ENCODE measurements around the gene RRAGD.

The RRAGD gene

GRCh38 chr6:89348372-89348771 is 63.7 kb downstream of the RRAGD start:
- H3K4ac ChIP-seq (ENCODE audit: low read depth in 1 of 2, low read length in 2 of 2): no peak overlapping the region
- H3K27me3 ChIP-seq (ENCODE audit: control insufficient read depth in 1 of 2, insufficient read depth in 1 of 2, low read length in 2 of 2): no peaks in the 10 kb centered on the region
- no peak overlapping the region for H3K18ac ChIP-seq (ENCODE audit: low read depth in 1 of 2, low read length in 2 of 2)
- no peak overlapping the region for H3K9ac ChIP-seq (ENCODE audit: low read length)
- no CpG with 5 or more reads among the region's 1 CpG for WGBS
- no peak overlapping the region for H3K23ac ChIP-seq (ENCODE audit: low read length in 2 of 2)
- no peak overlapping the region for H2AFZ ChIP-seq (ENCODE audit: low read depth, low read length)
- no peak overlapping the region for H3K4me3 ChIP-seq (ENCODE audit: insufficient read depth in 1 of 2, low read depth in 1 of 2, low read length in 2 of 2)
- H3K79me1 ChIP-seq (replicated peaks; ENCODE audit: low read length, poor library complexity, severe bottlenecking): peaks cover 13% of the 10 kb centered on the region
- no peak overlapping the region for H2BK5ac ChIP-seq (ENCODE audit: low read depth, low read length, poor library complexity, severe bottlenecking)
- H2BK15ac ChIP-seq (ENCODE audit: low read depth, poor library complexity, severe bottlenecking): no peak overlapping the region
- H2BK120ac ChIP-seq (ENCODE audit: low read depth, low read length): no peak overlapping the region
- H3K27ac ChIP-seq (ENCODE audit: low read length, poor library complexity, severe bottlenecking): no peak overlapping the region
- H4K8ac ChIP-seq (ENCODE audit: low read length): no peak overlapping the region
- peaks cover 0 to 2% of the 10 kb centered on the region in 2 experiments for H3K36me3 ChIP-seq (ENCODE audit: control insufficient read depth in 1 of 2, insufficient read depth in 2 of 2, low read depth in 1 of 2, low read length in 2 of 2)
- H3K9me3 ChIP-seq (ENCODE audit: control insufficient read depth, low read length): no peaks in the 10 kb centered on the region
- no peak overlapping the region for H3K4me2 ChIP-seq (ENCODE audit: low read length, poor library complexity, severe bottlenecking)
- DNase-seq: no peak
- no peak overlapping the region for H2AK5ac ChIP-seq (ENCODE audit: low read length, severe bottlenecking)
- peaks cover 18% of the 10 kb centered on the region for H3K4me1 ChIP-seq (ENCODE audit: control insufficient read depth, insufficient read depth, low read depth, low read length)
- no peak overlapping the region for H2BK12ac ChIP-seq (ENCODE audit: low read length in 2 of 2)
- H4K91ac ChIP-seq (ENCODE audit: low read length): no peak overlapping the region
- H3K14ac ChIP-seq (ENCODE audit: low read length in 2 of 2): no peak overlapping the region

- peak overlapping the region; percentile 38 for H2AK5ac ChIP-seq (ENCODE audit: low read length, severe bottlenecking)
- no peak overlapping the region for H4K91ac ChIP-seq (ENCODE audit: low read length)
- H2BK5ac ChIP-seq (ENCODE audit: low read depth, low read length, poor library complexity, severe bottlenecking): no peak overlapping the region
- WGBS: 91% methylated on average over 2 of the region's 2 CpGs
- H3K4me3 ChIP-seq (ENCODE audit: insufficient read depth in 1 of 2, low read depth in 1 of 2, low read length in 2 of 2): no peak overlapping the region
- H3K9me3 ChIP-seq (ENCODE audit: control insufficient read depth, low read length): no peaks in the 10 kb centered on the region
- no peak overlapping the region for H2BK12ac ChIP-seq (ENCODE audit: low read length in 2 of 2)
- no peak overlapping the region for H3K18ac ChIP-seq (ENCODE audit: low read depth in 1 of 2, low read length in 2 of 2)
- H2BK120ac ChIP-seq (ENCODE audit: low read depth, low read length): no peak overlapping the region
- no peak overlapping the region for H3K4me2 ChIP-seq (ENCODE audit: low read length, poor library complexity, severe bottlenecking)
- no peaks in the 10 kb centered on the region for H3K27me3 ChIP-seq (ENCODE audit: control insufficient read depth in 1 of 2, insufficient read depth in 1 of 2, low read length in 2 of 2)
- DNase-seq: no peak
- no peak overlapping the region for H3K23ac ChIP-seq (ENCODE audit: low read length in 2 of 2)
- peaks cover 15% of the 10 kb centered on the region for H3K4me1 ChIP-seq (ENCODE audit: control insufficient read depth, insufficient read depth, low read depth, low read length)
- H2AFZ ChIP-seq (ENCODE audit: low read depth, low read length): no peak overlapping the region
- H3K27ac ChIP-seq (ENCODE audit: low read length, poor library complexity, severe bottlenecking): no peak overlapping the region
- H4K8ac ChIP-seq (ENCODE audit: low read length): no peak overlapping the region
- peaks cover 0 to 2% of the 10 kb centered on the region in 2 experiments for H3K36me3 ChIP-seq (ENCODE audit: control insufficient read depth in 1 of 2, insufficient read depth in 2 of 2, low read depth in 1 of 2, low read length in 2 of 2)
- H3K4ac ChIP-seq (ENCODE audit: low read depth in 1 of 2, low read length in 2 of 2): no peak overlapping the region
- no peak overlapping the region for H3K9ac ChIP-seq (ENCODE audit: low read length)
- no peak overlapping the region for H3K14ac ChIP-seq (ENCODE audit: low read length in 2 of 2)
- H3K79me1 ChIP-seq (replicated peaks; ENCODE audit: low read length, poor library complexity, severe bottlenecking): peaks cover 13% of the 10 kb centered on the region
- no peak overlapping the region for H2BK15ac ChIP-seq (ENCODE audit: low read depth, poor library complexity, severe bottlenecking)
Observed at GRCh38 chr6:89347825-89348224, 64.2 kb downstream of the RRAGD start.

DNA sequence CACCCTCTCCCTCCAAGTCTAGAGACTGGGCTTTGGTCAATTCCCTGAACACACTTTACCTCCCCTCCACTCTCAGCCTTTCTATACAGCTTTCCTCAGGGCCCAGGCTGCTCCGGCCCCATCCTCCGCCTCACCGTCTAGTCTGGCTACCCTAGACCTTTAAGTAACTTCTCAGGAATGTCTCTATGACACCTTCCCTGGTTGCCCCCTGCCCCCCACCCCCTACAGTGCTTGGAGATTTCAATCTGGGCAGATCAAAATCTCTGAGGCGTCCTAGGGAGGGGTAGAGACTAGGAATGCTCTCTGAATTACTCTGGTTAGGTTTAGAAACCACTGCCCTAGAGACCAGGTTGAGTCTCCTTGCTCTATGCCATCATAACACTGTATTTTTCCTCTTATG is 65.6 kb downstream of the RRAGD start:
- Histone ChIP-seq H3K23ac (ENCODE audit: low read length in 2 of 2) (no peak overlapping the region), H3K18ac (ENCODE audit: low read depth in 1 of 2, low read length in 2 of 2) (no peak overlapping the region), H3K4me2 (ENCODE audit: low read length, poor library complexity, severe bottlenecking) (peak overlapping the region; percentile 38), H2BK120ac (ENCODE audit: low read depth, low read length) (no peak overlapping the region), H3K4me1 (ENCODE audit: control insufficient read depth, insufficient read depth, low read depth, low read length) (peaks cover 15% of the 10 kb centered on the region), H4K8ac (ENCODE audit: low read length) (peak overlapping the region; percentile 45), H3K27me3 (ENCODE audit: control insufficient read depth in 1 of 2, insufficient read depth in 1 of 2, low read length in 2 of 2) (no peaks in the 10 kb centered on the region), H3K9ac (ENCODE audit: low read length) (no peak overlapping the region), H2AFZ (ENCODE audit: low read depth, low read length) (no peak overlapping the region), H4K91ac (ENCODE audit: low read length) (no peak overlapping the region), H3K36me3 (ENCODE audit: control insufficient read depth in 1 of 2, insufficient read depth in 2 of 2, low read depth in 1 of 2, low read length in 2 of 2) (peaks cover 3 to 9% of the 10 kb centered on the region in 2 experiments), H2AK5ac (ENCODE audit: low read length, severe bottlenecking) (no peak overlapping the region), H3K4me3 (ENCODE audit: insufficient read depth in 1 of 2, low read depth in 1 of 2, low read length in 2 of 2) (no peak overlapping the region), H3K9me3 (ENCODE audit: control insufficient read depth, low read length) (no peaks in the 10 kb centered on the region), H2BK15ac (ENCODE audit: low read depth, poor library complexity, severe bottlenecking) (no peak overlapping the region), H2BK5ac (ENCODE audit: low read depth, low read length, poor library complexity, severe bottlenecking) (no peak overlapping the region), H3K14ac (ENCODE audit: low read length in 2 of 2) (no peak overlapping the region), H3K79me1 (replicated peaks; ENCODE audit: low read length, poor library complexity, severe bottlenecking) (peaks cover 15% of the 10 kb centered on the region), H2BK12ac (ENCODE audit: low read length in 2 of 2) (no peak overlapping the region), H3K4ac (ENCODE audit: low read depth in 1 of 2, low read length in 2 of 2) (no peak overlapping the region), H3K27ac (ENCODE audit: low read length, poor library complexity, severe bottlenecking) (peak overlapping the region; percentile 42)
- DNase-seq: no peak
- 71% methylated on average over 3 of the region's 4 CpGs for WGBS

DNA sequence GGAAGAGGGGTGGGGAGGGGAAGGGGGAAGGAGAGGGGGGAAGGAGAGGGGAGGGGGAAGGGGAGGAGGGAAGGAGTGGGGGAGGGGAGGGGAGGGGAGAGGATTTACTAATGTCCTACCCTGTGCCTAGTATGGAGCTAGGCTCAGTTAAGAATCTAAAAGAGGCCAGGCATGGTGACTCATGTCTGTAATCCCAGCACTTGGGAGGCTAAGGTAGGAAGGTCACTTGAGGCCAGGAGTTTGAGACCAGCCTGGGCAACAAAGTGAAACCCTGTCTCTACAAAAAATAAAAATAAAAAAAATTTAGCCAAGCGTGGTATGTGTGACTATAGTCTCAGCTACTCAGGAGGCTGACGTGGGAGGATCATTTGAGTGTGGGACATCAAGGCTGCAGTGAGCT is 72.5 kb downstream of the RRAGD start:
- 79% methylated on average over 2 of the region's 2 CpGs for WGBS
- H3K18ac ChIP-seq (ENCODE audit: low read depth in 1 of 2, low read length in 2 of 2): no peak overlapping the region
- no peak for DNase-seq
- no peak overlapping the region for H4K8ac ChIP-seq (ENCODE audit: low read length)
- H3K27me3 ChIP-seq (ENCODE audit: control insufficient read depth in 1 of 2, insufficient read depth in 1 of 2, low read length in 2 of 2): no peaks in the 10 kb centered on the region
- H3K14ac ChIP-seq (ENCODE audit: low read length in 2 of 2): no peak overlapping the region
- no peak overlapping the region for H2BK12ac ChIP-seq (ENCODE audit: low read length in 2 of 2)
- no peak overlapping the region for H2BK5ac ChIP-seq (ENCODE audit: low read depth, low read length, poor library complexity, severe bottlenecking)
- no peak overlapping the region for H3K4ac ChIP-seq (ENCODE audit: low read depth in 1 of 2, low read length in 2 of 2)
- H2AK5ac ChIP-seq (ENCODE audit: low read length, severe bottlenecking): no peak overlapping the region
- H2BK120ac ChIP-seq (ENCODE audit: low read depth, low read length): no peak overlapping the region
- H3K4me3 ChIP-seq (ENCODE audit: insufficient read depth in 1 of 2, low read depth in 1 of 2, low read length in 2 of 2): no peak overlapping the region
- H3K36me3 ChIP-seq (ENCODE audit: control insufficient read depth in 1 of 2, insufficient read depth in 2 of 2, low read depth in 1 of 2, low read length in 2 of 2): peaks cover 6 to 60% of the 10 kb centered on the region in 2 experiments
- H3K4me2 ChIP-seq (ENCODE audit: low read length, poor library complexity, severe bottlenecking): no peak overlapping the region
- H3K23ac ChIP-seq (ENCODE audit: low read length in 2 of 2): no peak overlapping the region
- H3K4me1 ChIP-seq (ENCODE audit: control insufficient read depth, insufficient read depth, low read depth, low read length): no peaks in the 10 kb centered on the region
- H3K27ac ChIP-seq (ENCODE audit: low read length, poor library complexity, severe bottlenecking): no peak overlapping the region
- peaks cover 12% of the 10 kb centered on the region for H3K79me1 ChIP-seq (replicated peaks; ENCODE audit: low read length, poor library complexity, severe bottlenecking)
- H2BK15ac ChIP-seq (ENCODE audit: low read depth, poor library complexity, severe bottlenecking): no peak overlapping the region
- no peak overlapping the region for H3K9ac ChIP-seq (ENCODE audit: low read length)
- no peak overlapping the region for H2AFZ ChIP-seq (ENCODE audit: low read depth, low read length)
- no peak overlapping the region for H4K91ac ChIP-seq (ENCODE audit: low read length)
- H3K9me3 ChIP-seq (ENCODE audit: control insufficient read depth, low read length): no peaks in the 10 kb centered on the region

Measured in mesenchymal stem cell (in vitro differentiated cells and primary cell).